ENCODE measurements around the gene LHX5.

LHX5 gene

GRCh38 chr12:113488322-113488721 lies 16.7 kb upstream of the LHX5 start:
- TF ChIP-seq, protein P1, sequence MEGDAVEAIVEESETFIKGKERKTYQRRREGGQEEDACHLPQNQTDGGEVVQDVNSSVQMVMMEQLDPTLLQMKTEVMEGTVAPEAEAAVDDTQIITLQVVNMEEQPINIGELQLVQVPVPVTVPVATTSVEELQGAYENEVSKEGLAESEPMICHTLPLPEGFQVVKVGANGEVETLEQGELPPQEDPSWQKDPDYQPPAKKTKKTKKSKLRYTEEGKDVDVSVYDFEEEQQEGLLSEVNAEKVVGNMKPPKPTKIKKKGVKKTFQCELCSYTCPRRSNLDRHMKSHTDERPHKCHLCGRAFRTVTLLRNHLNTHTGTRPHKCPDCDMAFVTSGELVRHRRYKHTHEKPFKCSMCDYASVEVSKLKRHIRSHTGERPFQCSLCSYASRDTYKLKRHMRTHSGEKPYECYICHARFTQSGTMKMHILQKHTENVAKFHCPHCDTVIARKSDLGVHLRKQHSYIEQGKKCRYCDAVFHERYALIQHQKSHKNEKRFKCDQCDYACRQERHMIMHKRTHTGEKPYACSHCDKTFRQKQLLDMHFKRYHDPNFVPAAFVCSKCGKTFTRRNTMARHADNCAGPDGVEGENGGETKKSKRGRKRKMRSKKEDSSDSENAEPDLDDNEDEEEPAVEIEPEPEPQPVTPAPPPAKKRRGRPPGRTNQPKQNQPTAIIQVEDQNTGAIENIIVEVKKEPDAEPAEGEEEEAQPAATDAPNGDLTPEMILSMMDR (IDR thresholded peaks at IDR 0.05; ENCODE audit: control insufficient read depth, insufficient read depth, low read depth, low read length, missing control alignments), result no peak
- H3K4me3 ChIP-seq (ENCODE audit: control insufficient read depth, low read depth, low read length), result no peak overlapping the region
- DNase-seq (ENCODE audit: low read depth), result no peak

DNA sequence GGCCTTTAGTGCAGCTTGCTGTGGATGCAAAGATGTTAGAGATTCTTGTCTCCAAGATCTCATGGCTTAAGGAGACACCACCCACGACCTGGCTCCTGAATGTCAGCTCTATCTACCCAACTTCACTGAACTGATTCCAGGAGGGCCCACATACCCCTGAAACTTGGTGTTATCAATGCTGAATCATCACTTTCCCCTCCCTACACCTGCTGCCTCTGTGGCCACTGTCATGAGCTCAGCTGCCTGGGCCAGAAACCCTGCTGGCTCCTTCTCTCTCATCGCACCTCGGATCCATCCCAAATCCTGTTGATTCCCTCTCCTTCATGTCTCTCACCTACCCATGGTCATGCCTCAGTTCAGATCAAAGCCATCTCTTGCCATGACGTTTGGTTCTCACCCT lies 15.1 kb upstream of the LHX5 start:
- DNase-seq (ENCODE audit: low read depth), result no peak
- TF ChIP-seq, protein P1 (IDR thresholded peaks at IDR 0.05; ENCODE audit: control insufficient read depth, insufficient read depth, low read depth, low read length, missing control alignments), result no peak
- no peak overlapping the region for H3K4me3 ChIP-seq (ENCODE audit: control insufficient read depth, low read depth, low read length)

- TF ChIP-seq, protein P1 (IDR thresholded peaks at IDR 0.05; ENCODE audit: control insufficient read depth, insufficient read depth, low read depth, low read length, missing control alignments), result no peak
- DNase-seq (ENCODE audit: low read depth), result no peak
- H3K4me3 ChIP-seq (ENCODE audit: control insufficient read depth, low read depth, low read length), result no peak overlapping the region
Measured at GRCh38 chr12:113485330-113485729, 13.7 kb upstream of the LHX5 start.

DNA sequence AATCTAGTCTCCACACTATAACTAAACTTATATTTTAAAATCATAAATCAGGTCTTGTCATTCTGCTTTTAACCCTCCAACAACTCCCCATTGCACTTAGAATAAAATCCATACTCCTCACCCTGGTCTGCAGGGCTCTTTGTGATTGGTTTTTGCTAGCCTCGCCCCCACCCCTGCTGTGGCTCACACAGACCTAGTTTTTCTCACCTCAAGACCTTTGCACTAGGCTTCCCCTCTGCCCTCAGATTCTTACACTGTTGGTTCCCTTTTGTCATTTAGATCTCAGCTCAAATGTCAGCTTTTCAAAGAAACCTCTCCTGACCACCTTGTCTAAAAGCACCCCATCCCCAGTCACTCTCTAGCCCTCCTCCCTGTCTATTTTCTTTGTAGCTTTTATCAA lies 10.7 kb upstream of the LHX5 start:
- TF ChIP-seq, protein P1 (IDR thresholded peaks at IDR 0.05; ENCODE audit: control insufficient read depth, insufficient read depth, low read depth, low read length, missing control alignments), result no peak
- no peak for DNase-seq (ENCODE audit: low read depth)
- H3K4me3 ChIP-seq (ENCODE audit: control insufficient read depth, low read depth, low read length), result no peak overlapping the region

DNA sequence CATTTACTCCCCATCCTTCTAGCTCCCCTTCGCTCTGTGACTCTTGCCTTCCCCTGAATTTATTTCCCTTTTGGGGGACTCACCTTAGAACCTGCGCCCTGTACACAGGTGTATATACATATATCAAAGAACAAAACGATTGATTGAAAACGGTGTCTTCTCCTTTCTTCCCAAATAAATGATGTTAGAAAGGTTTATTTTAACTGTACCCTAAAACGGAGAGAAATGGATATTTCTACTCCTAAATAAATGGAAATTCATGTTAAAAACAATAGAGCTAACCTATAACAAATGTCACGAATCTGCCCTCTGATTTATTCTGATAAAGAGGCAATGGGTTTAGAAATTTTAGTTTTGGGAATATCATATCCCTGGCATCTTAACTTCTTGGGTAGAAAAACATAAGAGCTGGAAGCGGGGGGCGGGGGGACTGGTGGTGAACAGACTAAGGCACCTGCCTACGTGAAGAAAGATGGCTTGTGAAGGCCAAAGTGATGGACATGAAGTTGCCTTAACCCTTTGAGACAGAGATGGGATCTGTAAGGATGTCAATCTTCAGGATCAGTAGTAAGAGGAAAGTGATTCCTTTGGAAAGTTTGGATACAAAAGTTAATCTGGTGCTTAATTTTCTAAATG lies 8.8 kb upstream of the LHX5 start:
- TF ChIP-seq, protein P1 (IDR thresholded peaks at IDR 0.05; ENCODE audit: control insufficient read depth, insufficient read depth, low read depth, low read length, missing control alignments), result no peak
- DNase-seq (ENCODE audit: low read depth), result no peak
- H3K4me3 ChIP-seq (ENCODE audit: control insufficient read depth, low read depth, low read length), result no peak overlapping the region

DNA sequence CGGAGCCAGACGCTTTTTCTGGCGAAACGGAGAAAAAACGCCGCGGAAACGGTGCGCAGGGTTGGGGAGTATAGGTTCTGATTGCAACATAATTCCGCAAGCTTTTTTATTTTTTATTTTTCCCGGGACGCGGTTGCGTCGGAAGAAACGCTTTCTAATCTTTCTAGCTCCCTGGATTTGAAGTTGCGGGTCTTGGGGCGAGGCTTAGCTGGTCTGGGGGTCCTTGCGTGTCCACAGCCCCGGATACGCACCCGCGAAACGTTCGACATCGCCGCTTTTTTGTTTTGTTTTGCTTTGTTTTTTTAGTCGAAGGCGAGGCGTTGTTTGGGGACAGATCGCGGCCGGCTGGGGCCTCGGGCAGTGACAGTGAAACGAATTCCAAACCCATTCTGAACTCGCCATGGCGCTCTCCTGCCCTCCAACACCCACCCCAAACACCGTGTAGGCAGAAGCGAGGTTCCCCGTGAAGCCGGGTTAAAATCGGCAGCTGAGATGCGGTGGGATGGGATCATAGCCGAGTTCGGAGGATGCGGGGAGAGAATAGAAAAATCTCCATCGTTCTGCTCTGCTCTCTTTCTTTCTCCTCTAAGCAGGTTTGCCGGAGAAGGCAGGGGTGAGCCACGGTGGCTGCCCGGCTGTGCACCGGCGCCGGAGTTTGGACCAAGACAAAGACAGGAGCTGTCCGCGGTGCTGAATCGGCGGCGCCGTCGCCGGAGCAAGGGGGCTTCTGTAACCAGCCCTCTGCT lies 8.1 kb upstream of the LHX5 start:
- TF ChIP-seq, protein P1 (IDR thresholded peaks at IDR 0.05; ENCODE audit: control insufficient read depth, insufficient read depth, low read depth, low read length, missing control alignments), result no peak
- H3K4me3 ChIP-seq (ENCODE audit: control insufficient read depth, low read depth, low read length), result no peak overlapping the region; the same call in 1 of the 2 replicates
- DNase-seq (ENCODE audit: low read depth), result no peak
